ENCODE data around the gene MRPL44. TPM values are rescaled to one million over a fixed set of nuclear protein-coding genes. Genes with fewer than 3 reads are reported as not detected.

Gene MRPL44
- total RNA-seq = 37.3 and 37.4 TPM in 2 replicates

- Mint-ChIP-seq H3K36me3 (ENCODE audit: low read depth) (peaks cover 31% of the 10 kb centered on the region), H3K27ac (peak within 1 kb of the TSS; percentile 95), H3K27me3 (no peaks in the 10 kb centered on the region), H3K9me3 (no peaks in the 10 kb centered on the region), H3K4me3 (peak within 1 kb of the TSS; percentile 95), H3K4me1 (peaks cover 62% of the 10 kb centered on the region)
- peak; percentile 100 for DNase-seq
- intact Hi-C loops (cut with micrococcal nuclease) = loop anchor here (1.0 to 5.0 kb wide), 9 partner anchors 12 to 1085 kb away; partner anchors contain the start of genes AP1S3, CUL3, DOCK10 and WDFY1
These were observed at the start of gene MRPL44 for GRCh38 chr2:223957092-223957851. MRPL44 (plus strand) TSS chr2:223957463; CDS start chr2:223957473, 10 bp downstream.

GRCh38 chr2:223908304-223908998 lies 48.8 kb upstream of the MRPL44 start:
- H3K36me3 Mint-ChIP-seq (ENCODE audit: low read depth) = peaks cover 29% of the 10 kb centered on the region
- H3K9me3 Mint-ChIP-seq = no peaks in the 10 kb centered on the region
- peak overlapping the region; percentile 17 for H3K27ac Mint-ChIP-seq
- intact Hi-C loops (cut with micrococcal nuclease) = no loop called here
- no peaks in the 10 kb centered on the region for H3K27me3 Mint-ChIP-seq
- H3K4me3 Mint-ChIP-seq = no peak overlapping the region
- DNase-seq = no peak
- peaks cover 14% of the 10 kb centered on the region for H3K4me1 Mint-ChIP-seq

DNA sequence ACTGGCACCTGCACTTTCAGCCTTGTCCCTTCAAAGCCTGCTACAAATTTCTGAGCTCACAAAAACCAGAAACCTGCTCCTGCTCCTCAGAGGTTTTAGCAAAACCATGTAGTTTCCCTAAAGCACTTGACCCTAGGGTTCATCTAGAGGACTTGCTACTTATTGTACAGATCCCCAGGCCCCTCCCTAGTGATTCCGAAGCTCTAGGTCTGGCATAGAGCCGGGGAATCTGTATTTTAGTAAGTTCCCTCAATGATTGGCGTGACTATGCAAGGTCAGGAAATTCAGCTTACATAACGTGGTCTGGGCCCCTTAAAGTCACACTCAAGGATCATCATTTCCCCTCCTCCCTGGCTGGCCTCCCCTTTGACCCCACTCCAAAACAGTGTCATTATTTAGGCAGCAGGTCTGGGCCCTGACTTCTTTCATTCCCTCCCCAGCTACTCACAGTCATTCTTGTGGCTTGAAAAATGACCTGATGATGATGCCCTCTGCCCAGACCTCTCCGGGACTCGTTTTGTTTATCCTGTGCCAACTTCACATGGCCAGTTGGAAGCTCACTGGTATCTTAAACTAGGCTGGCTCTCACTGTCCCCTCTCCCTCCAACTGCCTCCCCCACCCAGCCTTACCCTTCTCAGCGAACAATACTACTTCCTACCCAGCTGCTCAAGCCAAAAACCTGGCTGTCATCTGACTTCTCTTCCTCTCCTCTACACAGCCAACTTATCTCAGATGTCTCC lies 48.1 kb upstream of the MRPL44 start:
- Mint-ChIP-seq H3K9me3 (no peaks in the 10 kb centered on the region), H3K4me3 (no peak overlapping the region), H3K36me3 (ENCODE audit: low read depth) (peaks cover 27% of the 10 kb centered on the region), H3K4me1 (peaks cover 14% of the 10 kb centered on the region), H3K27ac (peak overlapping the region; percentile 14), H3K27me3 (no peaks in the 10 kb centered on the region)
- no peak for DNase-seq
- intact Hi-C loops (cut with micrococcal nuclease) = no loop called here

DNA sequence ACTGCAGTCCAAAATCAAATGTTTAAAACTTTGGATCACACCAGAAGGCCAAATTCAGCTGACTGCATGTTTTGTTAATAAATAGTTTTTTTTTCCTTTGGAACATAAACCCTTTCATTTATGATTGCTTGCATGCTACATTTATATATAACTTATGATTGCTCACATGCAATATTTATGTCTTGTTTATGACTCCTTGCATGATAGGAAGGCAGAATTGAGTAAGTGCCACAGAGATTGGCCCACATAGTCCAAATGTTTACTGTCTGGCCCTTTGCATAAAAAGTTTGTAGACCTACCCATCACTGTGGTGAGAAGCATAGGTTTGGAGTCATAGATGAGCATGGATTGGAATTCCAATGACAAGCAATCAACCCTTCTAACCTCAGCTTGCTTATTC lies 42.9 kb upstream of the MRPL44 start:
- Mint-ChIP-seq H3K9me3 (no peaks in the 10 kb centered on the region), H3K4me3 (no peak overlapping the region), H3K27ac (no peak overlapping the region), H3K27me3 (no peaks in the 10 kb centered on the region), H3K36me3 (ENCODE audit: low read depth) (peaks cover 43% of the 10 kb centered on the region), H3K4me1 (peaks cover 9% of the 10 kb centered on the region)
- intact Hi-C loops (cut with micrococcal nuclease) = no loop called here
- DNase-seq = no peak

GRCh38 chr2:223915071-223915470 lies 42.2 kb upstream of the MRPL44 start:
- intact Hi-C loops (cut with micrococcal nuclease) = no loop called here
- H3K4me1 Mint-ChIP-seq = peaks cover 7% of the 10 kb centered on the region
- no peaks in the 10 kb centered on the region for H3K27me3 Mint-ChIP-seq
- no peak for DNase-seq
- no peak overlapping the region for H3K27ac Mint-ChIP-seq
- H3K36me3 Mint-ChIP-seq (ENCODE audit: low read depth) = peaks cover 41% of the 10 kb centered on the region
- no peak overlapping the region for H3K4me3 Mint-ChIP-seq
- H3K9me3 Mint-ChIP-seq = no peaks in the 10 kb centered on the region

- H3K9me3 Mint-ChIP-seq = no peaks in the 10 kb centered on the region
- H3K27ac Mint-ChIP-seq = no peak overlapping the region
- no peak for DNase-seq
- H3K4me1 Mint-ChIP-seq = peaks cover 10% of the 10 kb centered on the region
- H3K27me3 Mint-ChIP-seq = no peaks in the 10 kb centered on the region
- H3K36me3 Mint-ChIP-seq (ENCODE audit: low read depth) = peaks cover 43% of the 10 kb centered on the region
- H3K4me3 Mint-ChIP-seq = no peak overlapping the region
- intact Hi-C loops (cut with micrococcal nuclease) = no loop called here
These were observed 40.9 kb upstream of the MRPL44 start for GRCh38 chr2:223916181-223916920.

DNA sequence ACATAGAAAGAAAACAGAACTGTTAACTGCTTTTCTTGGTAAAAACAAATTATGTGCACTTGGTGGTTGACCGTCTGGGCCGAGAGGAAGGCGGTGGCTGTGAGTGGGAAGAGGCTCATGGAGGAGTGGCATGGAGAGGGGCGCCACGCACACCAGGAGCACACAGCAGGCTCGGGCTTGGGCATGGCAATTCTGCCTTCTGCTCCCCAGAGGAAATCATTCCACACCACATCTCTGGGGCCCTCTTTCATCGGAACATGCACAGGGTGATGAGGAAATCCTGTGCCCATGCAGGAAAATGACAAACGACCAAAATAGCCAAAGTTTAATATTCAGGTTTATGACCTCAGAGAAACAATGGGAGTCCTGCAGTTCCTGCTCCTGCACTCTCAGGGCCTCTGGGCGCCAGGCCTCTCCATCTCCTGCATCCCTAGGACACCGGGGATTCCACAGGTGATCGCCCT lies 38.6 kb upstream of the MRPL44 start:
- intact Hi-C loops (cut with micrococcal nuclease) = no loop called here
- no peak for DNase-seq
- no peaks in the 10 kb centered on the region for H3K9me3 Mint-ChIP-seq
- H3K27ac Mint-ChIP-seq = no peak overlapping the region
- H3K4me3 Mint-ChIP-seq = no peak overlapping the region
- no peaks in the 10 kb centered on the region for H3K27me3 Mint-ChIP-seq
- H3K4me1 Mint-ChIP-seq = peaks cover 21% of the 10 kb centered on the region
- peaks cover 43% of the 10 kb centered on the region for H3K36me3 Mint-ChIP-seq (ENCODE audit: low read depth)

GRCh38 chr2:223920109-223920508 lies 37.2 kb upstream of the MRPL44 start:
- H3K4me1 Mint-ChIP-seq = peaks cover 20% of the 10 kb centered on the region
- intact Hi-C loops (cut with micrococcal nuclease) = no loop called here
- DNase-seq = no peak

DNA sequence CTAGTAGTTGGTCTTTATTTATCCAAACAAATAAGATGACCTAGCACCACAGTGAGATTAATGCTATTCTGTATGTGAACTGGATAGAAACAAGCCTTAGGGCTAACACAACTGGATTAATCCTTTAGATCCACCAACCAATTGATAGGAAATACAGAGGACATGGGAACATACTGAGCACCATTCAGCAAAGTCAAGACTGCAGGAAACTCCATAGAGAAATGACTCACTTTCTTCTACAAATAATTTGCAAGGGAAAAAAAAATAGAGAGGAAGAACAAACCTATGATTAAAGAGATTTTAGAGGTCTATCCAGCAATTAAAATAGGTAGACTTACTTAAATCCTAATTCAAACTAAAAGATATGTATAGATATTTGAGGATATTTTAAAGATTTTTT lies 36.1 kb upstream of the MRPL44 start:
- no peak overlapping the region for H3K27ac Mint-ChIP-seq
- DNase-seq = no peak
- intact Hi-C loops (cut with micrococcal nuclease) = no loop called here
- H3K9me3 Mint-ChIP-seq = no peaks in the 10 kb centered on the region
- H3K4me1 Mint-ChIP-seq = peaks cover 17% of the 10 kb centered on the region
- peaks cover 44% of the 10 kb centered on the region for H3K36me3 Mint-ChIP-seq (ENCODE audit: low read depth)
- no peaks in the 10 kb centered on the region for H3K27me3 Mint-ChIP-seq
- H3K4me3 Mint-ChIP-seq = no peak overlapping the region

More at GRCh38 chr2:223920109-223920508, 37.2 kb upstream of the MRPL44 start:
- Mint-ChIP-seq H3K27ac (no peak overlapping the region), H3K27me3 (no peaks in the 10 kb centered on the region), H3K4me3 (no peak overlapping the region), H3K9me3 (no peaks in the 10 kb centered on the region), H3K36me3 (ENCODE audit: low read depth) (peaks cover 45% of the 10 kb centered on the region)

- H3K4me3 Mint-ChIP-seq = no peak overlapping the region
- intact Hi-C loops (cut with micrococcal nuclease) = loop anchor here (2.0 kb wide), 1 partner anchor 14 kb away; no protein-coding TSS in a partner anchor
- peaks cover 17% of the 10 kb centered on the region for H3K4me1 Mint-ChIP-seq
- H3K27ac Mint-ChIP-seq = peak overlapping the region; percentile 39
- no peaks in the 10 kb centered on the region for H3K9me3 Mint-ChIP-seq
- H3K36me3 Mint-ChIP-seq (ENCODE audit: low read depth) = peaks cover 39% of the 10 kb centered on the region
- no peak for DNase-seq
- H3K27me3 Mint-ChIP-seq = no peaks in the 10 kb centered on the region
These were observed 35.0 kb upstream of the MRPL44 start for GRCh38 chr2:223922308-223922707.

- DNase-seq = no peak
- H3K27me3 Mint-ChIP-seq = no peaks in the 10 kb centered on the region
- intact Hi-C loops (cut with micrococcal nuclease) = loop anchor here (2.0 kb wide), 1 partner anchor 13 kb away; no protein-coding TSS in a partner anchor
- no peak overlapping the region for H3K27ac Mint-ChIP-seq
- H3K4me3 Mint-ChIP-seq = no peak overlapping the region
- H3K36me3 Mint-ChIP-seq (ENCODE audit: low read depth) = peaks cover 41% of the 10 kb centered on the region
- no peaks in the 10 kb centered on the region for H3K9me3 Mint-ChIP-seq
- H3K4me1 Mint-ChIP-seq = peaks cover 26% of the 10 kb centered on the region
These were observed 33.3 kb upstream of the MRPL44 start for GRCh38 chr2:223923976-223924375.

DNA sequence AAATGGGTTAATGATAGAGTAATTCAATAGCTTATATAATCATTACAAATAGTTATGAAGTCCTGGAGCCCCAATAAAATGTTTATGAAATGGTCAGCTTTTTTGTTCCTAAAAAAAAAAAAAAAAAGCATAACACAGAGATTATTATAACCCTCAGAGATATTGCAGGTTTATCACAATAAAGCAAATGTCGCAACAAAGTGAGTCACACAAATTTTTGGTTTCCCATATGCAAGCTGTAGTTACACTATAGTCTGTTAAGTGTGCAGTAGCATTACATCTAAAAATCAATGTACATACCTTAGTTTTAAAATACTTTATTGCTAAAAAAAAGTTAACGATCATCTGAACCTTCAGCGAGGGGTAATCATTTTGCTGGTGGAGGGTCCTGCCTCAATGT lies 32.2 kb upstream of the MRPL44 start:
- no peaks in the 10 kb centered on the region for H3K27me3 Mint-ChIP-seq
- no peak overlapping the region for H3K27ac Mint-ChIP-seq
- peaks cover 37% of the 10 kb centered on the region for H3K36me3 Mint-ChIP-seq (ENCODE audit: low read depth)
- DNase-seq = no peak
- peaks cover 37% of the 10 kb centered on the region for H3K4me1 Mint-ChIP-seq
- intact Hi-C loops (cut with micrococcal nuclease) = no loop called here
- no peak overlapping the region for H3K4me3 Mint-ChIP-seq
- no peaks in the 10 kb centered on the region for H3K9me3 Mint-ChIP-seq

All from activated CD4-positive, alpha-beta T cell treated with anti-CD3 and anti-CD28 coated beads, Interleukin-2, amount 10 ng/mL, durations not matched to agents 24 days and 14 days (primary cell).